Spinal cord (tissue), 10 donors: Measurements from ENCODE around the gene STX18. TPM values are rescaled to one million over a fixed set of nuclear protein-coding genes. Genes with fewer than 3 reads are reported as not detected.
"Not testable (repeated sequence)": the region's sequence is repeated elsewhere in the genome, so short reads cannot be mapped to it uniquely, and the experiment has no call there.

Experiments used
- DNase-seq, 6 donors: peaks; one replicate each; pipeline versions ENCODE4 v3.0.0 to v3.0.0-alpha.2; 2013 to 2015; ENCODE audit warnings: low spot score in 6 of 6, low read depth in 4 of 6
- H3K27ac ChIP-seq: one replicate; pipeline ENCODE4 v1.5.1; 2013; ENCODE audit warnings: low read depth, low read length, control low read depth
- H3K27me3 ChIP-seq: one replicate; pipeline ENCODE4 v1.6.1; 2013; ENCODE audit warnings: low read length; ENCODE audit not compliant: control insufficient read depth, insufficient read depth
- H3K36me3 ChIP-seq: one replicate; pipeline ENCODE4 v1.6.1; 2013; ENCODE audit warnings: low read length; ENCODE audit not compliant: control insufficient read depth, insufficient read depth
- H3K4me1 ChIP-seq: one replicate; pipeline ENCODE4 v1.6.1; 2013; ENCODE audit warnings: low read length; ENCODE audit not compliant: control insufficient read depth, insufficient read depth
- H3K4me3 ChIP-seq: one replicate; pipeline ENCODE4 v1.5.1; 2013; ENCODE audit warnings: low read depth, low read length, control low read depth
- H3K9me3 ChIP-seq: one replicate; pipeline ENCODE4 v1.6.1; 2013; ENCODE audit warnings: low read length; ENCODE audit not compliant: control insufficient read depth, insufficient read depth
- WGBS: methylation state at CpG from one replicate; pipeline ENCODE4 v1.1.5; 2013; ENCODE audit warnings: missing lambda C conversion rate; ENCODE audit not compliant: insufficient coverage; 5-methylcytosine and 5-hydroxymethylcytosine counted together
- polyA plus RNA-seq, 2 donors: library from polyadenylated mRNA; unstranded; fragments of 120-200 nt; gene quantifications; one replicate each; pipeline ENCODE4 v1.2.1, GENCODE V29; 2013; ENCODE audit not compliant: insufficient read length in 2 of 2
- total RNA-seq, 2 donors: library from RNA; depleted of rRNA in 1 of 2; stranded (reverse); fragments of 120-200 nt in 1 of 2; fragments of >200 nt in 1 of 2; gene quantifications; one replicate each; pipeline versions ENCODE4 v1.2.3 to v1.2.4, GENCODE V29; 2013 to 2014
- donor health status: healthy.

The STX18 gene
- total and polyA plus RNA-seq, 4 donors, result 26.9 to 56.4 (median 49.4) TPM

- no peaks in the 10 kb centered on the region for H3K4me1 ChIP-seq
- no peak overlapping the region for H3K4me3 ChIP-seq
- no peaks in the 10 kb centered on the region for H3K9me3 ChIP-seq
- no peak overlapping the region for H3K27ac ChIP-seq
- no peak for DNase-seq
- no peaks in the 10 kb centered on the region for H3K27me3 ChIP-seq
- 67% methylated on average over 1 of the region's 6 CpGs for WGBS
- H3K36me3 ChIP-seq, result peaks cover 3% of the 10 kb centered on the region
These were observed 17.7 kb upstream of the STX18 start for GRCh38 chr4:4559596-4559995.

- Histone ChIP-seq H3K9me3 (no peaks in the 10 kb centered on the region), H3K27ac (no peak overlapping the region), H3K36me3 (peaks cover 3% of the 10 kb centered on the region), H3K4me1 (no peaks in the 10 kb centered on the region), H3K4me3 (no peak overlapping the region), H3K27me3 (no peaks in the 10 kb centered on the region)
- WGBS, result 53% methylated on average over 3 of the region's 4 CpGs
- no peak for DNase-seq
These were observed 17.0 kb upstream of the STX18 start for GRCh38 chr4:4558881-4559280.

GRCh38 chr4:4555916-4556315 is 14.1 kb upstream of the STX18 start:
- no peaks in the 10 kb centered on the region for H3K4me1 ChIP-seq
- peaks cover 3% of the 10 kb centered on the region for H3K36me3 ChIP-seq
- DNase-seq, result no peak
- no CpG with 5 or more reads among the region's 4 CpGs for WGBS
- no peaks in the 10 kb centered on the region for H3K27me3 ChIP-seq
- H3K9me3 ChIP-seq, result no peaks in the 10 kb centered on the region
- H3K27ac ChIP-seq, result no peak overlapping the region
- no peak overlapping the region for H3K4me3 ChIP-seq

- Histone ChIP-seq H3K36me3 (peaks cover 9% of the 10 kb centered on the region), H3K4me3 (no peak overlapping the region), H3K9me3 (no peaks in the 10 kb centered on the region), H3K27ac (no peak overlapping the region), H3K4me1 (no peaks in the 10 kb centered on the region), H3K27me3 (no peaks in the 10 kb centered on the region)
- no CpG with 5 or more reads among the region's 2 CpGs for WGBS
- no peak for DNase-seq
These were observed 12.4 kb upstream of the STX18 start for GRCh38 chr4:4554234-4554633.

- H3K27me3 ChIP-seq, H3K4me1 ChIP-seq, H3K9me3 ChIP-seq, H3K4me3 ChIP-seq, H3K27ac ChIP-seq, DNase-seq: not testable (repeated sequence)
- peaks cover 16% of the 10 kb centered on the region for H3K36me3 ChIP-seq
- WGBS, result no CpG with 5 or more reads among the region's 5 CpGs
These were observed 10.2 kb upstream of the STX18 start for GRCh38 chr4:4552042-4552441.

GRCh38 chr4:4550161-4550560 is 8.3 kb upstream of the STX18 start:
- H3K4me1 ChIP-seq, H3K27ac ChIP-seq, H3K9me3 ChIP-seq, H3K27me3 ChIP-seq, H3K4me3 ChIP-seq, DNase-seq: not testable (repeated sequence)
- no CpG with 5 or more reads among the region's 4 CpGs for WGBS
- H3K36me3 ChIP-seq, result peaks cover 20% of the 10 kb centered on the region

GRCh38 chr4:4549534-4549933 is 7.7 kb upstream of the STX18 start:
- H3K27ac ChIP-seq, result no peak overlapping the region
- H3K4me3 ChIP-seq, result no peak overlapping the region
- no peak for DNase-seq
- WGBS, result 100% methylated on average over 1 of the region's 1 CpG
- no peaks in the 10 kb centered on the region for H3K9me3 ChIP-seq
- H3K27me3 ChIP-seq, result no peaks in the 10 kb centered on the region
- H3K4me1 ChIP-seq, result no peaks in the 10 kb centered on the region
- H3K36me3 ChIP-seq, result peaks cover 20% of the 10 kb centered on the region

- no peaks in the 10 kb centered on the region for H3K27me3 ChIP-seq
- peaks cover 9% of the 10 kb centered on the region for H3K4me1 ChIP-seq
- peak overlapping the region; percentile 82 for H3K4me3 ChIP-seq
- WGBS, result 0% methylated on average over 5 of the region's 12 CpGs
- no peaks in the 10 kb centered on the region for H3K9me3 ChIP-seq
- peak in 1 of 6 donors; percentile 60 for DNase-seq
- no peak overlapping the region for H3K27ac ChIP-seq
- H3K36me3 ChIP-seq, result peaks cover 7% of the 10 kb centered on the region
These were observed 1.1 kb upstream of the STX18 start for GRCh38 chr4:4542774-4543485.

GRCh38 chr4:4541040-4541631 is 712 bp downstream of the STX18 start:
- Histone ChIP-seq H3K9me3 (no peaks in the 10 kb centered on the region), H3K36me3 (no peaks in the 10 kb centered on the region), H3K27ac (peak overlapping the region; percentile 31), H3K4me3 (peak overlapping the region; percentile 82), H3K4me1 (peaks cover 9% of the 10 kb centered on the region), H3K27me3 (no peaks in the 10 kb centered on the region)
- 6% methylated on average over 10 of the region's 10 CpGs for WGBS
- DNase-seq, result no peak

GRCh38 chr4:4539481-4539880 is 2.4 kb downstream of the STX18 start:
- H3K27ac ChIP-seq, result no peak overlapping the region
- H3K4me3 ChIP-seq, result no peak overlapping the region
- DNase-seq, result no peak
- H3K4me1 ChIP-seq, result peaks cover 9% of the 10 kb centered on the region
- no peaks in the 10 kb centered on the region for H3K36me3 ChIP-seq
- 86% methylated on average over 1 of the region's 2 CpGs for WGBS
- H3K9me3 ChIP-seq, result no peaks in the 10 kb centered on the region
- H3K27me3 ChIP-seq, result no peaks in the 10 kb centered on the region
